RPMI8226 (cell line): Measurements from ENCODE around the gene RMI2.
A peak's percentile ranks its signal among the peaks of the same experiment; 100 is the strongest.

Experiments
- DNase-seq: peaks from one replicate; pipeline ENCODE4 v3.0.0-alpha.2; 2015

RMI2 gene

GRCh38 chr16:11329071-11329491 is 16.2 kb upstream of the RMI2 start:
- DNase-seq, result peak; percentile 57

DNA sequence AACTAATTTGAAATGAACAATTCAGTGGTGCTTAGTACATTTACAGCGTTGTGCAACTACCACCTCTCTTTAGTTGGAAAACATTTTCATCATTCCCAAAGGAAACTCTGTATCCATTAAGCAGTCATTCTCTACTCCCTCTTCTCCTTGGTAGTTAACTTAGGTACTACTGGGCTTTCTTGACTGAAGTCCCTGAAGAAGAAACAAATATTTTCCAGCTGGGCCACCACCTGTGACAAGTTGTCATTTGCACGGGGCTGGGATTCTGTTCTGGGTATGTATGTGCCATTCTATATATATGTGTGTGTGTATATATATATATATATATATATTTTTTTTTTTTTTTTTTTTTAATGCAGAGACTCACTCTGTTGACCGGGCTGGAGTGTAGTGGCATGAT is 15.4 kb upstream of the RMI2 start:
- DNase-seq, result no peak

DNA sequence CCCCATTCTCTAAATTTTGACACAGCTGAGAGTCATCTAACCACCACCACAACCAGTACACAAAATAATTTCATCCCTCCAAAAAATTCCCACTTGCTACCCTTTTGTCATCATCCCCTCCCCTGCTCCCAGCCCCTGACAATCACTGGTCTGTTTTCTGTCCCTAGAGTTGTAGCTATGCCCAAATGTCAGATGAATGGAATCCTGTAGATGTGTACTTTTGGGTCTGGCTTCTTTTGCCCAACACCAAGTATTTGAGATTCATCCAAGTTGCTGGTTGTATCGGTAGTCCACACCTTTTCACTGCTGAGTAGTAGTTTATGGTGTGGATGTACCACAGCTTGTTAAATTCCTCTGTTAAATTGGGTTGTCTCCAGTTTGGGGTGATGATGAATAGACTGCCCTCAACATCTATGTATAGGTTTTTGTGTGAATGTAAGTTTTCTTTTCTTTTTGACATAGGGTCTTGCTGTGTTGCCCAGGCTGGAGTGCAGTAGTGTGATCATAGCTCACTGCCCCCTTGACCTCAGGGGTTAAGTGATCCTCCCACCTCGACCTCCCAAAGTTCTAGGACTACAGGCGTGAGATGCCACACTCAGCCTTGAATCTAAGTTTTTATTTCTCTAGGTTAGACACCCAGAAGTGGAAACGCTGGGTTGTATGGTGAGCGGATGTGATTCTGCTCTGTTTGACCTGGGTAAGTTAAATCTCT is 14.6 kb upstream of the RMI2 start:
- no peak for DNase-seq

GRCh38 chr16:11331967-11332366 is 13.3 kb upstream of the RMI2 start:
- DNase-seq, result no peak

DNA sequence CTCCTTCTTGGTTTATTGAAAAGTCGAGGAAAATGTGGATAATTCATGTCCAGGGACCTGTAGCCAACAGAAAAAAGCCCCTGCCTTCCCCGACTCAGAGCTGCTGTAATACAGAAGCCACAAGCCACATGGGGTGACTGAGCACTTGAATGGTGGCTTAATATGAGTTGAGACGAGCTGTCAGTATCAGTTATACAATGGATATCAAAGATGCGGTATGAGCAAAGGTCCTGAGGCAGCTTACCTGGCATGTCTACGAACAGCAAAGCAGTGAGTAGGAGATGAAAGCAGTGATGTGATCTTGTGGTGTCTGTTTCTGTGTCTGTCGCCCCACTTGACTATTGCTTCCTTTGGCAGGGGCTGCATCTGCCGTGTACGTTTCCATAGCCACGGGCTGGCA is 12.2 kb upstream of the RMI2 start:
- no peak for DNase-seq

GRCh38 chr16:11333702-11334101 is 11.6 kb upstream of the RMI2 start:
- no peak for DNase-seq

GRCh38 chr16:11334831-11335404 is 10.3 kb upstream of the RMI2 start:
- DNase-seq, result no peak

DNA sequence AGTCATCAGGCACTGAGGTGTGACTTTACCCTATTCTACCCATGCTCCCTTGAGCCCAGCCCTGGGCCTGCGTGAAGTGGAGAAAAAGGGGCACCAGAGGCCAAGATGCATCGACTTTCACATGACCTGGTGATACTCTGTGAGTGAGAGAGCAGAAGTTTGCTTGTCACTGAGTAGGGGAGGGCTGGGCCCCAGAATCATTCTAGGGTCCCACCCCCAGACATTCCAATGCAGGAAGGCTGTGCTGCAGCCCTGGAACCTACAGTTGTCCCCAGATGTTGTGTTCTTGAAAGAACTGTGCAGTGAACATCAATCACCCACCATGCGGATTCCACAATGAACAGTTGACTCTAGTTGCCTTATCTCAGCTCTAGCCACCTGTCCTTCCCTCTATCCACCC is 6.2 kb upstream of the RMI2 start:
- no peak for DNase-seq

GRCh38 chr16:11340710-11341109 is 4.5 kb upstream of the RMI2 start:
- no peak for DNase-seq

DNA sequence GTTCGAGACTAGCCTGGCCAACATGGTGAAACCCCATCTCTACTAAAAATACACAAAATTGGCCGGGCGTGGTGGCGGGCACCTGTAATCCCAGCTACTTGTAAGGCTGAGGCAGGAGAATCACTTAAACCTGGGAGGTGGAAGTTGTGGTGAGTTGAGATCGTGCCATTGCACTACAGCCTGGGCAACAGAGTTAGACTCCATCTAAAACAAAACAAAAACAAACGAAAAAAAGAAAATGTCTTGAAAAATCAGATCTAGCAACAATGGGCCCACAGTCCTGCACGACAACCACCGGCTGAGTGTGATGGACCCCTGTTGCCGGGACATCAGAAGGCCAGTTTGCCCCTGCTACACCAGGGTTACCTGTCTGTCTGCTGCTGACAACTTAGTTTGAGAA is 3.9 kb upstream of the RMI2 start:
- DNase-seq, result no peak

DNA sequence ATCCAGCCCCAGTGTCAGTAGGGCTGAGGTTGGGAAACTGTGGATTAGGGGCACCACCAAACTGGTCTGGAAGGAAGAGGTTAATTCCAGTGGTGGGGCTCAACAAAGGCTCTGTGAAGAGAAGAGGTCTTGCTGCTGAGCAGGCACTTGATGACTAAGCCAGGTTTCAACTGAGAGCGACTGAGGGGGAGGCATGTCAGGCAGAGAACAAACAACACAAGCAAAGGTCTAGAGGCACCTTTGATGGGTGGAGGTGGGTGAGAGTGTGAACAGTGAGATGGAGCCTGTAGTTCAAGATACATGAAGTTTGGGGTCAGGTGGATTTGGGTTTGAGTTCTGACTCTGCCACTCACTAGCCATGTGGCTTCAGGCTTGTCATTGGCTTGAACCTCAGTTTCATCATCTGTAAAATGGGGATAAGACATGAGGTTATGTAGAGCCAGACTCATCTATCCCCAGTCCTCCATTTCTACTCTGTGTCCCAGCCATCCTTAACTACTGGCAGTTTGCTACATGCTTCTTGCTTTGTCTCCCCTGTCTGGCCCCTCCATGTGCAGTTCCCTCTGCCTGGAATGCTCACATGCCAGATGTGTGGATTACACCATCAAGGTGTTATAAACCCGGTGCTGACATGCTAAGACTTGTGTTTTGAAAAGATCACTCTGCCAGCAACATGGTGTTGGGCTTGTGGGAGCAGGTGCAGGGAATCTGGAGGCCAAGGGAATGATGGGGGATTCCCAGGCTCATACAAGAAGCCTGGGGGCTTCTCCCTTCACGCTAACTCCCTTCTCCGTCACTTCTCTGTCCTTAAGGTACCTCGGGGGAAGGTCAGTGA is 3.0 kb upstream of the RMI2 start:
- no peak for DNase-seq

- no peak for DNase-seq
Observed at GRCh38 chr16:11346700-11347319, 1.6 kb downstream of the RMI2 start.

DNA sequence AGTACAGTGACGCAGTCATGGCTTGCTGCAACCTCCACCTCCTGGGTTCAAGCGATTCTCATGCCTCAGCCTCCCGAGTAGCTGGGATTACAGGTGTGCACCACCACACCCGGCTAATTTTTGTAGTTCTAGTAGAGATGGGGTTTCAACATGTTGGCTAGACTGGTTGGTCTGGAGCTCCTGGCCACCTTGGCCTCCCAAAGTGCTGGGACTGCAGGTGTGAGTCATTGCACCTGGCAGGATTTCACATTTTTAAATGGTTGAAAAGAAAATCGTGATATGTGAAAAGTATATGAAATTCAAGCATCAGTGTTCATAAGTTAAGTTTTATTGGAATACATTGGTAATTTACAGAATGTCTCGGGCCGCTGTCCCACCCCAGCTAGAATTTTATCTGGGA is 2.6 kb downstream of the RMI2 start:
- no peak for DNase-seq

DNA sequence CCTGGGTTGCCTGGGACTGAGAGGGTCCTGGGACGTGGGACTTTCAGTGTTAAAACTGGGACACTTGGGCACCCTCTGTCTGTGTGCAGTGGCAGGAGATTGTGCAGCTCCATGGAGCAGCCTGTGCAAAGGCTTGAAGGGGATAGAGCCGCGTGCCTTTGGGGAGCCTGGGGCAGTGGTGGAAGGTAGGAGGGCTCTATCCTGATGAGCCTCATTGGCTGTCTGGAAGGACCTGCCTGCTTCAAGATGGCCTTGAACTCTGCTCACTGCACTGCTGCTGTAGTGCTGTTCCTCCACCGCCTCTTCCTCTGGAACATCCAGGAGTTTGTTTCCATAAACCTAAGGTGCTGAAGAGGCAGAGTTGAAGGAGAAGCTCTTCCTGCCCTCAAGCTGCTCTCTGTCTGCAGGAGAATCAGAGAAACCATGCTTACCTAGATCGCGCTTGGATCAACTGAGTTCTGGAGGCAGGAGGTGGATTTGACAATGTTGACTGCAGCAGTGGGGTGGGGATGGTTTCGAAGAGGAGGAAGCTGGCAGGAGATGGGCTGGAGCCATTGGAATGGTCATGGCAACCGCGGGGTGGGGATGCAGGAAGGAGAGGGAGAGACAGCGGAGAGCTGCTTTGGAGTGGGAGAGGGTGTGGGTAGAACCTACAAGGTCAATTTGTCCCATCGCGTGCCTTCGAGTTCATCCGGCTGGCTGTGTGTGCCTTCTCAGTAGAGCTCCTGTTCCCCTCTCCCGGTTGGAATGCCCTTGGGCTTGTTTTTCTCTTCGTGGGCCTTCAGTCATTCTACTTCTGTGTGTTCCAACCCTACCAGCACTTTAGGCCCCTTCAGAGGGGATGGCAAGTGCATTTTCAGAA is 3.7 kb downstream of the RMI2 start:
- DNase-seq, result no peak

DNA sequence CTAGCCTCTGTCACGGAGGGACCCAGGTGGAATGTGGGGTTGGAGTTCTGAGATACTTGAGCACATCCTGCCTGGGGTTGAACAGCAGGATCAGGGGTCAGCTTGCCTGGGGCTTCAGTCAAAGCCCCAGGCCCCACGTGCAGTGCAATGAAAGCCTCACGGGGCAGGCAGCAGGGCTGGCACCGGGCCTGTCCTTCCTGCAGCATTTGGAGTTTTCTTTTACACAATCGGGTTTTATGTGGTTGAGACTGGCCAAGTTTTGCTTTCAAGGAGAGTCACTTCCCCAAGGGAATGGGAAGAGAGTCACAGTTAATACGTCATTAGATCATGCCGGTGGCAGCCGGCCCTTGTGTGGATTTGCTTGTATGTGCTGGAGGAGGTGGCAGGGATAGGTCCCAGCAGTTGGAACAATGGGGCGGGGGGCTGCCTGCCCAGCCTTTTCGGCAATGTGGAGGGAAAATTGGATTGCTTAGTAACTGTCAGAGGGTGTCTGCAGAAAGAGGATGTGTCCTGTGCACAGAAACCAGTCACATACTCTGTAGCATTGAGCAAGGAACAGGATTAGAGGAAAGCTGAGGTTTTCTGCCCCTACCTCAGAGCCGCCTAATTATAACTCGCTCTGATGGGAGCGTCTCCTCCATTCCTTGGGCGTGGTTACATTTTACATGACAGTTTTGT is 4.5 kb downstream of the RMI2 start:
- DNase-seq, result no peak

DNA sequence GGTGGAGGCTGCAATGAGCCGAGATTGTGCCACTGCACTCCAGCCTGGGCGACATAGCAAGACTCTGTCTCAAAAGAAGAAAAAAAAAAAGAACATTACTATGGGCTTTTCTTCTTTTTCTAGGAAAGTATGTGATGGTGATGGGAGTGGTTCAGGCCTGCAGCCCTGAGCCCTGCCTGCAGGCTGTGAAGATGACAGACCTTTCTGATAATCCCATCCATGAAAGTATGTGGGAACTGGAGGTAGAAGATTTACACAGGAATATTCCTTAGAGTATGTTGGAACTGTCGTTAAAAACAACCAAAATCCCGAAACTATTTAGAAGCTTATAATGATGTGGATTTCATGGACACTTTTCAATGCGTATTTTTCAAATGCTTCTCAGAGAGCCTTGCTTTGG is 5.3 kb downstream of the RMI2 start:
- DNase-seq, result no peak

DNA sequence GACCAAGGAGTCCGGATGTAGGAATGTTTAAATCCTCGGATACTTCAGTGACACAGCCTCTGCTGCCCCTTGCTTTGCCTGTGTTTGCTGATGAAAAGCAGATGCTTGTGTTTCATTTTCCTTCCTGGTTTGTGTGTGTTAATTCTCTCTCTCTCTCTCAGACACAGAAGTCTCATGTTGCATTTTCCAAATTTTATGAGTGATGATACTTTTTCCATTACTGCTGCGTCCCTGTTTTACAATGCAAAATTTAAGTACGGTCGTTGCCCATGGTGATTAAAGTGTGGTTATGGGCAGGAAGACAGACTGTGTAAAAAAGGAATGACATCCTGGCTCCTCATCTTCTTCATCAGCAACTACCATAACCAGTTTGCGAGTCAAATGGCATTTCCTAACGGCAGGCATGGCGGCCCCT is 5.7 kb downstream of the RMI2 start:
- DNase-seq, result no peak

DNA sequence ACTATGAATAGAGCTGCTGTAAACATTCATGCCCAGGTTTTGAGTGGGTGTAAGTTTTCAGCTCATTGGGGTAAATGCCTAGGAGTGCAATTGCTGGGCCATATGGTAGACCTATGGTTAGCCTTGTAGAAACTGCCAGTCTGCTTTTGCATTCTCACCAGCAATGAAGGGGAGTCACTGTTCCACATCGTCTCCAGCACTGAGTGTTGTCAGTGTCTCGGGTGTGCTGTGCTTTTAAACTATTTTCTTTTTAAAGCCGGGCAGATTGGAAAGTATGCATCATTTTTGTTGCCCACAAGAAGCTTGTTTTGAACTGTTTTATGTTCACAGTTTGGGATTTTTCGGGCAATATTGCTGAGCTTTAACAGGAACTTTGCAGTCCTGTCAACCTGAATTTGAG is 7.9 kb downstream of the RMI2 start:
- no peak for DNase-seq

- no peak for DNase-seq
Observed at GRCh38 chr16:11354407-11354732, 9.1 kb downstream of the RMI2 start.

- DNase-seq, result peak; percentile 59
Observed at GRCh38 chr16:11354733-11355574, 9.7 kb downstream of the RMI2 start.

- DNase-seq, result no peak
Observed at GRCh38 chr16:11355862-11356261, 10.6 kb downstream of the RMI2 start.
